H9 (cell line): ENCODE measurements around the gene KCNG2. TPM values are rescaled to one million over a fixed set of nuclear protein-coding genes. Genes with fewer than 3 reads are reported as not detected.

ENCODE experiments used
- DNase-seq: peaks from one replicate; pipeline ENCODE4 v3.0.0-alpha.2; 2017
- H2AFZ ChIP-seq: one replicate; pipeline ENCODE4 v1.6.1; 2013; ENCODE audit warnings: mild to moderate bottlenecking, low read length, control low read depth, moderate library complexity
- H2AK5ac ChIP-seq: 2 replicates; pipeline ENCODE4 v1.6.1; 2013; ENCODE audit warnings: low read length, control low read depth, mixed read lengths; ENCODE audit not compliant: insufficient read length
- H2BK120ac ChIP-seq: one replicate; pipeline ENCODE4 v1.6.1; 2013; ENCODE audit warnings: low read depth, mild to moderate bottlenecking, low read length, control low read depth, inconsistent platforms; ENCODE audit not compliant: poor library complexity, severe bottlenecking
- H2BK12ac ChIP-seq: 2 replicates; pipeline ENCODE4 v1.6.1; 2013; ENCODE audit warnings: low read length, control low read depth, mixed read lengths, low read depth; ENCODE audit not compliant: insufficient read length
- H2BK15ac ChIP-seq: 2 replicates; pipeline ENCODE4 v1.6.1; 2013; ENCODE audit warnings: low read depth, low read length, control low read depth
- H2BK20ac ChIP-seq: one replicate; pipeline ENCODE4 v1.6.1; 2013; ENCODE audit warnings: low read depth, mild to moderate bottlenecking, low read length, control low read depth, inconsistent platforms; ENCODE audit not compliant: poor library complexity, severe bottlenecking
- H2BK5ac ChIP-seq: 2 replicates; pipeline ENCODE4 v1.6.1; 2013; ENCODE audit warnings: low read length, control low read depth, mixed read lengths; ENCODE audit not compliant: insufficient read length
- H3K14ac ChIP-seq: 2 replicates; pipeline ENCODE4 v1.6.1; 2013; ENCODE audit warnings: low read length, control low read depth; ENCODE audit not compliant: insufficient read depth
- H3K18ac ChIP-seq: 2 replicates; pipeline ENCODE4 v1.6.1; 2013; ENCODE audit warnings: low read depth, mild to moderate bottlenecking, mixed read lengths, low read length, control low read depth; ENCODE audit not compliant: insufficient read length
- H3K23ac ChIP-seq: 2 replicates; pipeline ENCODE4 v1.6.1; 2013; ENCODE audit warnings: low read length, control low read depth, mixed read lengths, low read depth; ENCODE audit not compliant: insufficient read length
- H3K23me2 ChIP-seq: 2 replicates; pipeline ENCODE4 v1.6.1; 2013; ENCODE audit warnings: low read depth, mild to moderate bottlenecking, mixed read lengths, low read length, control low read depth; ENCODE audit not compliant: insufficient read length, poor library complexity, severe bottlenecking
- H3K27ac ChIP-seq: 2 replicates; pipeline ENCODE4 v1.5.1; 2013; ENCODE audit warnings: low read length, control low read depth, mixed read lengths, low read depth; ENCODE audit not compliant: insufficient read length
- H3K27me3 ChIP-seq: 2 replicates; pipeline ENCODE4 v1.6.1; 2013; ENCODE audit warnings: low read length, control low read depth, inconsistent platforms; ENCODE audit not compliant: insufficient read depth
- H3K4ac ChIP-seq: 2 replicates; pipeline ENCODE4 v1.6.1; 2013; ENCODE audit warnings: low read depth, mild to moderate bottlenecking, control low read depth, inconsistent platforms, low read length, moderate library complexity
- H3K4me1 ChIP-seq: 2 replicates; pipeline ENCODE4 v1.6.1; 2013; ENCODE audit warnings: low read length, control low read depth, inconsistent platforms; ENCODE audit not compliant: insufficient read depth
- H3K4me2 ChIP-seq: 2 replicates; pipeline ENCODE4 v1.6.1; 2013; ENCODE audit warnings: low read length, control low read depth, mixed read lengths; ENCODE audit not compliant: insufficient read length, insufficient read depth
- H3K56ac ChIP-seq: 2 replicates; pipeline ENCODE4 v1.6.1; 2013; ENCODE audit warnings: low read depth, mild to moderate bottlenecking, mixed read lengths, low read length, control low read depth; ENCODE audit not compliant: insufficient read length
- H3K79me1 ChIP-seq: 2 replicates; pipeline ENCODE4 v1.6.1; 2013; ENCODE audit warnings: low read depth, mild to moderate bottlenecking, moderate library complexity, low read length, control low read depth, inconsistent platforms; ENCODE audit not compliant: insufficient read depth, poor library complexity, severe bottlenecking
- H3K79me2 ChIP-seq: 2 replicates; pipeline ENCODE4 v1.6.1; 2013; ENCODE audit warnings: low read length, control low read depth, inconsistent platforms; ENCODE audit not compliant: insufficient read depth
- H3K9ac ChIP-seq: 2 replicates; pipeline ENCODE4 v1.6.1; 2013; ENCODE audit warnings: low read length, control low read depth, mixed read lengths; ENCODE audit not compliant: insufficient read length; ENCODE audit errors: extremely low read depth
- H3K9me3 ChIP-seq: one replicate; pipeline ENCODE4 v1.6.1; 2013; ENCODE audit warnings: low read depth, low read length, inconsistent platforms; ENCODE audit not compliant: control insufficient read depth
- H3T11ph ChIP-seq: one replicate; pipeline ENCODE4 v1.6.1; 2013; ENCODE audit warnings: mild to moderate bottlenecking, low read length, control low read depth, inconsistent platforms
- H4K20me1 ChIP-seq: one replicate; pipeline ENCODE4 v1.6.1; 2013; ENCODE audit not compliant: control insufficient read depth, insufficient read length, insufficient read depth
- H4K5ac ChIP-seq: 2 replicates; pipeline ENCODE4 v1.6.1; 2013; ENCODE audit warnings: low read depth, mild to moderate bottlenecking, mixed read lengths, low read length, control low read depth; ENCODE audit not compliant: insufficient read length
- H4K8ac ChIP-seq: replicated peaks from 2 replicates; pipeline ENCODE4 v1.6.1; 2013; ENCODE audit warnings: low read length, control low read depth, mixed read lengths, low read depth; ENCODE audit not compliant: insufficient read length
- H4K91ac ChIP-seq: 2 replicates; pipeline ENCODE4 v1.6.1; 2013; ENCODE audit warnings: low read depth, mild to moderate bottlenecking, moderate library complexity, mixed read lengths, low read length, control low read depth; ENCODE audit not compliant: insufficient read length
- H3K27ac Mint-ChIP-seq, 3 experiments: 2 replicates in 2 of 3; 3 replicates in 1 of 3; pipeline ENCODE4 v1.8.0; 2020 to 2021; ENCODE audit warnings: mixed read lengths in 3 of 3, mild to moderate bottlenecking in 1 of 3, moderate library complexity in 1 of 3
- H3K27me3 Mint-ChIP-seq: 2 replicates; pipeline ENCODE4 v1.8.0; 2021; ENCODE audit warnings: low read depth, mild to moderate bottlenecking, moderate library complexity, mixed read lengths
- H3K36me3 Mint-ChIP-seq, 3 experiments: 2 replicates in 2 of 3; 3 replicates in 1 of 3; pipeline ENCODE4 v1.8.0; 2020 to 2021; ENCODE audit warnings: low read depth in 3 of 3, mixed read lengths in 3 of 3; ENCODE audit not compliant: insufficient read depth in 1 of 3
- H3K4me1 Mint-ChIP-seq, 2 experiments: 2 replicates each; pipeline ENCODE4 v1.8.0; 2020; ENCODE audit warnings: mixed read lengths in 2 of 2
- H3K4me3 Mint-ChIP-seq, 2 experiments: 2 replicates in 1 of 2; 3 replicates in 1 of 2; pipeline ENCODE4 v1.8.0; 2020 to 2021; ENCODE audit warnings: mild to moderate bottlenecking in 2 of 2, mixed read lengths in 2 of 2, moderate library complexity in 1 of 2
- H3K9me3 Mint-ChIP-seq, 2 experiments: 2 replicates in 1 of 2; 3 replicates in 1 of 2; pipeline ENCODE4 v1.8.0; 2020; ENCODE audit warnings: mild to moderate bottlenecking in 2 of 2, mixed read lengths in 2 of 2, moderate library complexity in 1 of 2
- CTCF ChIP-seq: fragments of 200-600 bp; sonication (generic); conservative IDR thresholded peaks from 3 replicates; pipeline ENCODE4 v1.8.0; 2021; ENCODE audit warnings: antibody characterized with exemption, mild to moderate bottlenecking
- WGBS: extraction: QIAGEN DNeasy Blood & Tissue Kit; methylation state at CpG from one replicate; pipeline ENCODE4 v1.1.7; 2013; ENCODE audit warnings: missing lambda C conversion rate, low lambda C conversion rate, mixed read lengths; ENCODE audit not compliant: insufficient read length; ENCODE audit errors: extremely low coverage; 5-methylcytosine and 5-hydroxymethylcytosine counted together
- total RNA-seq: library from RNA; stranded (reverse); gene quantifications from 2 replicates; pipeline ENCODE4 v1.2.1, GENCODE V29; 2021

Gene KCNG2
- total RNA-seq, 1 experiment from 2014 or later, result 0.15 TPM

GRCh38 chr18:79875931-79876461, 78.3 kb downstream of the KCNG2 start:
- H3K18ac ChIP-seq, result no peak overlapping the region

More at GRCh38 chr18:79875931-79876461, 78.3 kb downstream of the KCNG2 start:
- H3K4me1 Mint-ChIP-seq, result peaks cover 0 to 16% of the 10 kb centered on the region in 2 experiments; a peak in 2 of 4 replicates
- Histone ChIP-seq H2AK5ac (no peak overlapping the region), H3K4me2 (no peak overlapping the region), H3K14ac (no peak overlapping the region; the same call in 1 of the 2 replicates), H3K4me1 (no peaks in the 10 kb centered on the region), H3K79me2 (no peaks in the 10 kb centered on the region), H4K5ac (no peak overlapping the region), H3K27me3 (no peaks in the 10 kb centered on the region), H2BK120ac (no peak overlapping the region), H4K91ac (no peak overlapping the region), H3T11ph (no peak overlapping the region), H2BK20ac (no peak overlapping the region), H3K9me3 (no peaks in the 10 kb centered on the region), H3K27ac (no peak overlapping the region), H3K4ac (no peak overlapping the region), H3K56ac (no peak overlapping the region), H2BK5ac (no peak overlapping the region), H3K9ac (no peak overlapping the region), H2BK15ac (no peak overlapping the region), H4K8ac (no peak overlapping the region), H2AFZ (no peak overlapping the region), H3K79me1 (no peaks in the 10 kb centered on the region), H3K23me2 (no peaks in the 10 kb centered on the region), H3K23ac (no peak overlapping the region), H4K20me1 (no peaks in the 10 kb centered on the region), H2BK12ac (no peak overlapping the region)
- no peak overlapping the region for H3K4me3 Mint-ChIP-seq
- DNase-seq, result no peak
- TF ChIP-seq CTCF, result no peak
- no peaks in the 10 kb centered on the region for H3K9me3 Mint-ChIP-seq
- H3K36me3 Mint-ChIP-seq, result no peaks in the 10 kb centered on the region
- H3K27me3 Mint-ChIP-seq, result no peaks in the 10 kb centered on the region; the same call in 1 of the 2 replicates
- WGBS, result no CpG with 5 or more reads among the region's 23 CpGs
- H3K27ac Mint-ChIP-seq, result no peak overlapping the region; a peak in 1 of 7 replicates
